Neural progenitor cell (in vitro differentiated cells): Measurements from ENCODE around the gene MCUB. TPM values are rescaled to one million over a fixed set of nuclear protein-coding genes. Genes with fewer than 3 reads are reported as not detected.

Source experiments
- DNase-seq: peaks from one replicate; pipeline ENCODE4 v3.0.0-alpha.2; 2016; ENCODE audit warnings: low spot score
- H2AFZ ChIP-seq: fragments of 200-600 bp; sonication (generic); replicated peaks from 2 replicates; pipeline ENCODE4 v1.6.1; 2016; ENCODE audit warnings: antibody characterized with exemption
- H3F3A ChIP-seq: fragments of 200-600 bp; sonication (generic); 2 replicates; pipeline ENCODE4 v1.6.1; 2016; ENCODE audit warnings: antibody characterized with exemption, low read depth
- H3K27ac ChIP-seq: fragments of 200-600 bp; sonication (generic); 2 replicates; pipeline ENCODE4 v1.5.1; 2016; ENCODE audit warnings: mild to moderate bottlenecking
- H3K27me3 ChIP-seq: fragments of 200-600 bp; sonication (generic); 2 replicates; pipeline ENCODE4 v1.6.1; 2016; ENCODE audit warnings: mild to moderate bottlenecking, moderate library complexity
- H3K36me3 ChIP-seq: fragments of 200-600 bp; sonication (generic); 2 replicates; pipeline ENCODE4 v1.5.1; 2016
- H3K4me1 ChIP-seq: fragments of 200-600 bp; sonication (generic); 2 replicates; pipeline ENCODE4 v1.6.1; 2016; ENCODE audit warnings: mixed run types
- H3K4me2 ChIP-seq: fragments of 200-600 bp; sonication (generic); 2 replicates; pipeline ENCODE4 v1.6.1; 2016
- H3K4me3 ChIP-seq: fragments of 200-600 bp; sonication (generic); 2 replicates; pipeline ENCODE4 v1.5.1; 2016
- H3K79me2 ChIP-seq: fragments of 200-600 bp; sonication (generic); 2 replicates; pipeline ENCODE4 v1.6.1; 2016; ENCODE audit warnings: low read depth
- H3K9ac ChIP-seq: fragments of 200-600 bp; sonication (generic); 2 replicates; pipeline ENCODE4 v1.6.1; 2016
- H3K9me3 ChIP-seq: fragments of 200-600 bp; sonication (generic); 2 replicates; pipeline ENCODE4 v1.5.1; 2016; ENCODE audit warnings: low read depth
- H4K20me1 ChIP-seq: fragments of 200-600 bp; sonication (generic); 2 replicates; pipeline ENCODE4 v1.6.1; 2016; ENCODE audit warnings: low read depth
- H3K27ac Mint-ChIP-seq: 3 replicates; pipeline ENCODE4 v1.8.0; 2021; ENCODE audit warnings: mixed read lengths
- H3K27me3 Mint-ChIP-seq: 2 replicates; pipeline ENCODE4 v1.8.0; 2022; ENCODE audit warnings: low read depth, mild to moderate bottlenecking, inconsistent platforms, moderate library complexity, mixed read lengths; ENCODE audit not compliant: insufficient read depth
- H3K36me3 Mint-ChIP-seq: 3 replicates; pipeline ENCODE4 v1.8.0; 2021; ENCODE audit warnings: mixed read lengths
- H3K4me1 Mint-ChIP-seq: 3 replicates; pipeline ENCODE4 v1.8.0; 2021; ENCODE audit warnings: mixed read lengths
- H3K4me3 Mint-ChIP-seq: 3 replicates; pipeline ENCODE4 v1.8.0; 2021; ENCODE audit warnings: mild to moderate bottlenecking, moderate library complexity, mixed read lengths
- H3K9me3 Mint-ChIP-seq: 3 replicates; pipeline ENCODE4 v1.8.0; 2020; ENCODE audit warnings: mixed read lengths
- EZH2 ChIP-seq: fragments of 200-600 bp; sonication (generic); IDR thresholded peaks from 2 replicates; pipeline ENCODE4 v1.6.1; 2017; ENCODE audit warnings: antibody characterized with exemption, mild to moderate bottlenecking, moderate library complexity
- EZH2phosphoT487 ChIP-seq: fragments of 200-600 bp; sonication (generic); IDR thresholded peaks from 2 replicates; pipeline ENCODE4 v1.6.1; 2017; ENCODE audit warnings: antibody characterized with exemption
- total RNA-seq: library from RNA; depleted of rRNA; stranded (reverse); fragments of >200 nt; gene quantifications from 2 replicates; pipeline ENCODE4 v1.2.3, GENCODE V29; 2015; ENCODE audit warnings: low replicate concordance
- TF ChIP-seq, protein P1 (sequence below): fragments of 200-600 bp; sonication (generic); IDR thresholded peaks from 2 replicates; pipeline ENCODE4 v1.5.1; 2017; ENCODE audit warnings: antibody characterized with exemption, mild to moderate bottlenecking

The MCUB gene
- total RNA-seq, 1 donor from 2014 or later: 30.5 TPM

DNA sequence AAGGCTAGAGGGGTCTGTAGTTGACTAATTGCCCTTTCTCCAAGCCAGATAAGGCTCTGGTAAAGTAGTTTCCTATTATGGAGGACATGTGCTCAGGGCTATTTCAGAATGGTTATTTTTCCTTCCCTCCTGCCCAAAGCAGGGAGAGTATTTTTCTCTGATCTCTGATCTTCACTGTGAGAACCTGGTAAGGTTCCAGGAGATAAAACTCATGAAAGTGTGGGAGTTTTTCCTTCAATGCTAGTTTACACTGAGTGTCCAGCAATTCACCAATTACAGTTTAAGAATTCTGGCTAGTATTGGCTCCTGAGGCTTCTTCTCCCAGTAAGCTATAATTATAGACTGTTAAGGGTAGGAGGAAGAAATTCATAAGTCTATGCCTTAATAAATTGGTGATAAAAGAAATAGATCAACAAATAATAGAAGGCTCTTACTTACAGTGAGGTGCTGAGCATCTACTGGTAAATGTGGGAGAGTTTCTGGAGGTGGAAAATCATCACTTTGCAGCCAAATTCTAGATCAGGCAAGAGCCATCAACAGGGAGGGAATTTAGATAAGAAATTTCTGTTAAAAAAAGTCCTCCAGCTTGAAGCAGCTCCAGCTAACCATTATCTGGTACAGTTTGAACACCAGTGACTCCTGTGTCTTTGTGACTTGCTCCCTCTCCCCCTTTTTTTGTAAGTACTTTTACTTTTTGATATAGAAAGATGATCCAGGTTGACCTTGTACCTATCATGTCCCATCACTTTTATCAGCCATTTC, 112.3 kb downstream of the MCUB start:
- Histone ChIP-seq H3K27ac (no peak overlapping the region), H3K4me2 (no peak overlapping the region), H3K36me3 (no peaks in the 10 kb centered on the region), H3K4me3 (no peak overlapping the region), H3F3A (no peaks in the 10 kb centered on the region), H3K9ac (no peak overlapping the region), H3K27me3 (no peaks in the 10 kb centered on the region), H2AFZ (no peak overlapping the region), H3K79me2 (no peaks in the 10 kb centered on the region), H4K20me1 (no peaks in the 10 kb centered on the region), H3K4me1 (no peaks in the 10 kb centered on the region), H3K9me3 (no peaks in the 10 kb centered on the region)
- no peak overlapping the region for H3K27ac Mint-ChIP-seq
- DNase-seq: no peak
- H3K27me3 Mint-ChIP-seq: no peaks in the 10 kb centered on the region
- no peak for TF ChIP-seq EZH2phosphoT487
- no peak for TF ChIP-seq EZH2
- TF ChIP-seq, protein P1, sequence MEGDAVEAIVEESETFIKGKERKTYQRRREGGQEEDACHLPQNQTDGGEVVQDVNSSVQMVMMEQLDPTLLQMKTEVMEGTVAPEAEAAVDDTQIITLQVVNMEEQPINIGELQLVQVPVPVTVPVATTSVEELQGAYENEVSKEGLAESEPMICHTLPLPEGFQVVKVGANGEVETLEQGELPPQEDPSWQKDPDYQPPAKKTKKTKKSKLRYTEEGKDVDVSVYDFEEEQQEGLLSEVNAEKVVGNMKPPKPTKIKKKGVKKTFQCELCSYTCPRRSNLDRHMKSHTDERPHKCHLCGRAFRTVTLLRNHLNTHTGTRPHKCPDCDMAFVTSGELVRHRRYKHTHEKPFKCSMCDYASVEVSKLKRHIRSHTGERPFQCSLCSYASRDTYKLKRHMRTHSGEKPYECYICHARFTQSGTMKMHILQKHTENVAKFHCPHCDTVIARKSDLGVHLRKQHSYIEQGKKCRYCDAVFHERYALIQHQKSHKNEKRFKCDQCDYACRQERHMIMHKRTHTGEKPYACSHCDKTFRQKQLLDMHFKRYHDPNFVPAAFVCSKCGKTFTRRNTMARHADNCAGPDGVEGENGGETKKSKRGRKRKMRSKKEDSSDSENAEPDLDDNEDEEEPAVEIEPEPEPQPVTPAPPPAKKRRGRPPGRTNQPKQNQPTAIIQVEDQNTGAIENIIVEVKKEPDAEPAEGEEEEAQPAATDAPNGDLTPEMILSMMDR: no peak
- H3K36me3 Mint-ChIP-seq: peaks cover 19% of the 10 kb centered on the region
- no peaks in the 10 kb centered on the region for H3K4me1 Mint-ChIP-seq
- peaks cover 18% of the 10 kb centered on the region for H3K9me3 Mint-ChIP-seq
- no peak overlapping the region for H3K4me3 Mint-ChIP-seq

- Histone ChIP-seq H4K20me1 (no peaks in the 10 kb centered on the region), H3K36me3 (no peaks in the 10 kb centered on the region), H3K4me1 (no peaks in the 10 kb centered on the region), H3K9ac (no peak overlapping the region), H3K4me2 (no peak overlapping the region), H3K27ac (no peak overlapping the region), H3F3A (no peaks in the 10 kb centered on the region), H3K9me3 (no peaks in the 10 kb centered on the region), H2AFZ (no peak overlapping the region), H3K4me3 (no peak overlapping the region), H3K27me3 (no peaks in the 10 kb centered on the region), H3K79me2 (no peaks in the 10 kb centered on the region)
- Mint-ChIP-seq H3K27me3 (no peaks in the 10 kb centered on the region), H3K36me3 (peaks cover 21% of the 10 kb centered on the region), H3K27ac (no peak overlapping the region), H3K9me3 (peaks cover 20% of the 10 kb centered on the region), H3K4me1 (no peaks in the 10 kb centered on the region), H3K4me3 (no peak overlapping the region)
- DNase-seq: no peak
- no peak for TF ChIP-seq EZH2
- TF ChIP-seq EZH2phosphoT487: no peak
- TF ChIP-seq, protein P1: no peak
These were observed 113.3 kb downstream of the MCUB start for GRCh38 chr4:109673303-109673702.

GRCh38 chr4:109675181-109675580, 115.1 kb downstream of the MCUB start:
- H3K4me2 ChIP-seq: no peak overlapping the region
- H3K79me2 ChIP-seq: no peaks in the 10 kb centered on the region
- no peaks in the 10 kb centered on the region for H3F3A ChIP-seq
- Mint-ChIP-seq H3K4me1 (no peaks in the 10 kb centered on the region), H3K36me3 (peaks cover 28% of the 10 kb centered on the region), H3K4me3 (no peak overlapping the region), H3K9me3 (peaks cover 27% of the 10 kb centered on the region), H3K27ac (no peak overlapping the region), H3K27me3 (no peaks in the 10 kb centered on the region)
- H3K9me3 ChIP-seq: no peaks in the 10 kb centered on the region
- no peaks in the 10 kb centered on the region for H3K4me1 ChIP-seq
- DNase-seq: no peak
- H2AFZ ChIP-seq: no peak overlapping the region
- H3K36me3 ChIP-seq: no peaks in the 10 kb centered on the region
- no peak overlapping the region for H3K27ac ChIP-seq
- H3K27me3 ChIP-seq: no peaks in the 10 kb centered on the region
- no peaks in the 10 kb centered on the region for H4K20me1 ChIP-seq
- TF ChIP-seq EZH2 (no peak), EZH2phosphoT487 (no peak)
- TF ChIP-seq, protein P1: no peak
- H3K4me3 ChIP-seq: no peak overlapping the region
- no peak overlapping the region for H3K9ac ChIP-seq
